GM06990 (cell line): Measurements from ENCODE around the gene MAPRE2.

Source experiments
- DNase-seq: peaks from one replicate; pipeline ENCODE4 v3.0.0-alpha.2; 2011; ENCODE audit not compliant: insufficient read length; ENCODE audit errors: extremely low read depth
- H3K27me3 ChIP-seq: replicated peaks from 2 replicates; pipeline ENCODE4 v1.6.0; 2011; ENCODE audit warnings: low read length; ENCODE audit not compliant: control insufficient read depth, insufficient read depth
- H3K36me3 ChIP-seq: 2 replicates; pipeline ENCODE4 v1.5.1; 2011; ENCODE audit warnings: low read length; ENCODE audit not compliant: control insufficient read depth, insufficient read depth
- H3K4me3 ChIP-seq: replicated peaks from 2 replicates; pipeline ENCODE4 v1.5.1; 2011; ENCODE audit warnings: low read depth, mild to moderate bottlenecking, control low read depth, low read length
- TF ChIP-seq, protein P1 (sequence below): IDR thresholded peaks from 2 replicates; pipeline ENCODE4 v1.5.1; 2011; ENCODE audit warnings: low read length, control low read depth, mild to moderate bottlenecking, inconsistent platforms; ENCODE audit not compliant: insufficient read depth, poor library complexity, severe bottlenecking

MAPRE2 gene

DNA sequence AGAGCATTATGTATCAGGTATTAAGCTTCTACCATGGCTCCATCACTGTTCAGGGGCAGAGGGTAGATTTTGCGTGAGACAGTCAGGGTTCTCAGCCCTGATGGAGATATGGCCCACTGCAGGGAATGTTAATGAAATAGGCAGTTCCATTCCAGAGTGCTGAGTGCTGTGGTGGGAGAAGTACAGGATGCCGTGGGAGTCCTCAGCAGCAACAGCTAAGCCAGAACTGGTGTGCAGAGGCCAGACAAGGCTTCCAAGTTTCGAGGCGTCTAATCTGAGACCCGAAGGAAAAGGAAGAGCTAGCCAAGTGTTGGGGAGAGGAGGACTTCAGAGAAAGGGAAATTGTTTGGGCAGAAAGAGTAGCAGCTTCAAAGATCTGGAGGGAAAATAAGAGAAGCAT is 30.2 kb upstream of the MAPRE2 start:
- H3K4me3 ChIP-seq: no peak overlapping the region
- no peaks in the 10 kb centered on the region; the same call in 1 of the 2 replicates for H3K27me3 ChIP-seq
- no peak for DNase-seq
- H3K36me3 ChIP-seq: no peaks in the 10 kb centered on the region
- TF ChIP-seq, protein P1, sequence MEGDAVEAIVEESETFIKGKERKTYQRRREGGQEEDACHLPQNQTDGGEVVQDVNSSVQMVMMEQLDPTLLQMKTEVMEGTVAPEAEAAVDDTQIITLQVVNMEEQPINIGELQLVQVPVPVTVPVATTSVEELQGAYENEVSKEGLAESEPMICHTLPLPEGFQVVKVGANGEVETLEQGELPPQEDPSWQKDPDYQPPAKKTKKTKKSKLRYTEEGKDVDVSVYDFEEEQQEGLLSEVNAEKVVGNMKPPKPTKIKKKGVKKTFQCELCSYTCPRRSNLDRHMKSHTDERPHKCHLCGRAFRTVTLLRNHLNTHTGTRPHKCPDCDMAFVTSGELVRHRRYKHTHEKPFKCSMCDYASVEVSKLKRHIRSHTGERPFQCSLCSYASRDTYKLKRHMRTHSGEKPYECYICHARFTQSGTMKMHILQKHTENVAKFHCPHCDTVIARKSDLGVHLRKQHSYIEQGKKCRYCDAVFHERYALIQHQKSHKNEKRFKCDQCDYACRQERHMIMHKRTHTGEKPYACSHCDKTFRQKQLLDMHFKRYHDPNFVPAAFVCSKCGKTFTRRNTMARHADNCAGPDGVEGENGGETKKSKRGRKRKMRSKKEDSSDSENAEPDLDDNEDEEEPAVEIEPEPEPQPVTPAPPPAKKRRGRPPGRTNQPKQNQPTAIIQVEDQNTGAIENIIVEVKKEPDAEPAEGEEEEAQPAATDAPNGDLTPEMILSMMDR: no peak

DNA sequence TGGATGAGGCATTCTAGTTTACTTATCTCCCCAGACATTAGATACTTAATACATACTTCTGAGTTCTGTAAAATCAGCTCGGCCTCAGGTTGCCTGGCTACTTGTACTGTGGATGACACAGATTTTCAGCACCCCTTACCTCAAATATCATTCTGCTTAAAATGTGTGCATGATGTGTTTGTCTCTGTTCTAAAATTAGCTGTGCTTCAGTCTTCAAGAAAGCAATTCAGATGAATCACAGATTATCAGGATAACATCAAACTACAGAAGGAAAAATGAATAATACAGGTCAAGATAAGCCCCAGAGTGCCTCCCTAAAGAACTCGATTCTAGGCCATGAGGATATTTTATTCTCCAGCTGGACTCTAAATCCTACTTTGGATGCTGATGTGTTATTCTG is 21.3 kb upstream of the MAPRE2 start:
- H3K4me3 ChIP-seq: no peak overlapping the region
- H3K36me3 ChIP-seq: no peaks in the 10 kb centered on the region
- TF ChIP-seq, protein P1: no peak
- no peaks in the 10 kb centered on the region for H3K27me3 ChIP-seq
- DNase-seq: no peak

DNA sequence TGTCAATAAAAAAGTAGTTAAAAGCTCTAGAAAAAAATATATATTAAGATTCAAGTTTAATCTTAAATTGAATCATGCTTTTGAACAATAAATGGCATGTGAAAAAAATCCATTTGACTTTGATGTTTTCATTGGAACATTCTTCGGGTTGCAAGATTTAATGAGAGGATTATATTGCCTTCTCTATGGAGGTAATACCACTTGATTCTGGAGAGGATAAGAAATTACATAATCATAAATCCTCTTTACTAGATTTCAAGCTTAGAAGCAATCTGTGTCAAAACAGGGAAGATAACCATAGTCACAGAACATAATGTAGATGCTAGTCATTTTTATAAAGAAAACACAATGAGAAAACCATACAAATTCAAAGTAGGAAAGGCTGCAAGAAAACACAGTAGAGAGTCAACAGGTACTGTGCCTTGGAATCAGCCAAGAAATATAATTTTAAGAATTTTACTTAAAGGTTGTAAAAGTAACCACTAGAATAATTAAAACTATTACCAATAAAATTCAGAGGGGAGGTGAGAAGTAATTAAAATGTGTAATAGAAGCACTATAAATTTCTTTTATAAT is 18.7 kb upstream of the MAPRE2 start:
- Histone ChIP-seq H3K27me3 (no peaks in the 10 kb centered on the region), H3K36me3 (no peaks in the 10 kb centered on the region), H3K4me3 (no peak overlapping the region)
- DNase-seq: no peak
- TF ChIP-seq, protein P1: no peak

DNA sequence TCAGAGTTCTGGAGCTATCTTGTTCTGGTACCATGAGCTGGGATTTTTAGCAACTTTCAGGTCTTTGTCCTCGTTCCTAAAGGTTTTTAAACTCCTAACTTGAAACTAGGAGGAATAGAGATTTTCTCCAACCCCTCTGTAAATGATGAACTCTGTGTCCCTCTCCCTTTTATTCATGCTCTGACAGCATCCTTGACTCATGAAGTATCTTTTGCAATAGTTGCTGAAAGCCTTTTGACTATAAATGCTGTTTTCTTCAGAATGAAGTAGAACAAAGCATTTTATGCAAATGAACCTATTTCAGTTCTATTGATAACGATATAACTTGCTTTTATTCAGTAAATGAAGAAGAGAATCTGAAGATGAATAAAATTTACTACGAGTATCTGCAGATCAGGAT is 17.0 kb upstream of the MAPRE2 start:
- no peak overlapping the region for H3K4me3 ChIP-seq
- no peaks in the 10 kb centered on the region for H3K36me3 ChIP-seq
- TF ChIP-seq, protein P1: no peak
- no peaks in the 10 kb centered on the region for H3K27me3 ChIP-seq
- DNase-seq: no peak

DNA sequence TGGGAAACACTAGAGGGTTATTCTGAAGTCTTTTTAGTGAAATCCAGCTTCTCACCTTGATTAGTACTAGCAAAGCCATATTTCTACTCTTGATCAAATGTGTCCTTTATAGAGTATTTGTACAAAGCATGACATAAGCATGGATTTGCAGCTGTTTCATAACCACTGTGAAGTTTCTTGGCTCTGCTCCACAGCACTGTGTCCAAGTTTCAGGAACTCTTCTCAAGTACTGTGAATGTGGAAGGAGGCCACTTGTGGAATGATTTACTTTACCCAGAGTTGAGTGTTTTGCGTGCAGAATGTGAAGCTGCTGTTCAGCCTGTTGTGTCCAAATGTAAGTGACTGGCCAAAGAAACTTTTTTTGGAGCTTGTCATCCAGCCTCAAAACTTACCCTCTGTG is 16.2 kb upstream of the MAPRE2 start:
- no peak for DNase-seq
- H3K36me3 ChIP-seq: no peaks in the 10 kb centered on the region
- TF ChIP-seq, protein P1: no peak
- no peak overlapping the region for H3K4me3 ChIP-seq
- H3K27me3 ChIP-seq: no peaks in the 10 kb centered on the region
